GM19023 (cell line): ENCODE data around the gene GAB4.

Experiments
- ATAC-seq: cut with Tn5 transposase; IDR thresholded peaks from one replicate; pipeline ENCODE4 v1.9.1; 2021; ENCODE audit warnings: mild to moderate bottlenecking, moderate library complexity; ENCODE audit not compliant: unreplicated experiment

The GAB4 gene

DNA sequence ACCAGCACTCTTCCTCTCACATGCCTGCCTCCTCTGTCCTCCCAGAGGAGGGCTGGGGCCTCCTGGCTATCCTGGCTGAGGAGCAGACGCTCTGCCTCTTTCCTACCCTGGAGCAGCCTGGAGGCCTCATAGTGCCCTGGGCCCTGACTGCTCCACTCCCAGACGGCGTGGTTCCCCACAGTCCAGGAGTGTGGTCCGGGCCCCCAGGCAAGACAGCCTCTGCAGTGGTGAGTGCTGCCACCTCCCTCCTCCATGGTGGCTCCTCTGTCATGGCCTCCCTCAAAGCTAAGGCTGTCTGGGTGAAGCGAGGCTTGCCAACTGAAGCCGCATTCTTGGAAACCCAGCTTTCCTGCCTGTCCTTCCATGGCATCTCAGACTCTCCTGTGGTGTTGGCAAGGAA, 19.8 kb downstream of the GAB4 start:
- no peak for ATAC-seq

DNA sequence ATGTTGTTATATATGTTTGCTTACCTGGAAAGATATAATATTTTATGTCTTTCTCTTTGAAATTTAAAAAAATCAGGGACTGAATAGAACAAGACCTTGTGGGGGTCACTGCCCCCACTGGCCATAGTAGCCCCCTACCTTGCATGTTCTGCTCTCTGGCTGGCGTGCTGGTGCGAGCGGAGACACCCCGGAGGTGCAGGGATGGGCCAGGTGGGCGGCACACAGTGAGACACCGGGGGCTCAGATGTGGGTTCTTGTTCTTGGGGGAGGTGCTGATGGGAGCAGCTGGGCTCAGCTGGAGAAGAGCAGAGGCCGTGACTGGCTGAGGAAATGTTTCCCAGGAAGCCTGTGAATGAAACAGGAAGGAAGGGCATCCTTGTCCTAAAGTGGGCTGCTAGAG, 20.2 kb downstream of the GAB4 start:
- no peak for ATAC-seq

DNA sequence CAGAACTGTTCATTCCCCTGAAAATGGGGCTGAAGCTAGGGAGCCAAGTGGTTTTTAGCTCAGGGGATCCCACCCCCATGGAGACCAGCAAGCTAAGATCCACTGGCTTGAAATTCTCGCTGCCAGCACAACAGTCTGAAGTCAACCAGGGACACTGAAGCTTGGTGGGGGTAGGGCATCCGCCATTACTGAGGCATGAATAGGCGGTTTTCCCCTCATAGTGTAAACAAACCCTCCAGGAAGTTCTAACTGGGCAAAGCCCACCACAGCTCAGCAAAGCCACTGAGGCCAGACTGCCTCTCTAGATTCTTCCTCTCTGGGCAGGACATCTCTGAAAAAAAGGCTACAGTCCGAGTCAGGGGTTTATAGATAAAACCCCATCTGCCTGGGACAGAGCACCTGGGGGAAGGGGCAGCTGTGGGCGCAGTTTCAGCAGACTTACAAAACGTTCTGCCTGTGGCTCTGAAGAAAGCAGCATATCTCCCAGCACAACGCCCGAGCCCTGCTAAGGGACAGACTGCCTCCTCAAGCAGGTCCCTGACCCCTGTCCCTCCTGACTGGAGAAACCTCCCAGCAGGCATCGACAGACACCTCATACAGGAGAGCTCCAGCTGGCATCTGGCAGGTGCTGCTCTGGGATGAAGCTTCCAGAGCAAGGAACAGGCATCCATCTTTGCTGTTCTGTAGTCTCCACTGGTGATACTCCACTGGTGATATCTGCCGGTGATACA, 32.7 kb downstream of the GAB4 start:
- ATAC-seq, result no peak

DNA sequence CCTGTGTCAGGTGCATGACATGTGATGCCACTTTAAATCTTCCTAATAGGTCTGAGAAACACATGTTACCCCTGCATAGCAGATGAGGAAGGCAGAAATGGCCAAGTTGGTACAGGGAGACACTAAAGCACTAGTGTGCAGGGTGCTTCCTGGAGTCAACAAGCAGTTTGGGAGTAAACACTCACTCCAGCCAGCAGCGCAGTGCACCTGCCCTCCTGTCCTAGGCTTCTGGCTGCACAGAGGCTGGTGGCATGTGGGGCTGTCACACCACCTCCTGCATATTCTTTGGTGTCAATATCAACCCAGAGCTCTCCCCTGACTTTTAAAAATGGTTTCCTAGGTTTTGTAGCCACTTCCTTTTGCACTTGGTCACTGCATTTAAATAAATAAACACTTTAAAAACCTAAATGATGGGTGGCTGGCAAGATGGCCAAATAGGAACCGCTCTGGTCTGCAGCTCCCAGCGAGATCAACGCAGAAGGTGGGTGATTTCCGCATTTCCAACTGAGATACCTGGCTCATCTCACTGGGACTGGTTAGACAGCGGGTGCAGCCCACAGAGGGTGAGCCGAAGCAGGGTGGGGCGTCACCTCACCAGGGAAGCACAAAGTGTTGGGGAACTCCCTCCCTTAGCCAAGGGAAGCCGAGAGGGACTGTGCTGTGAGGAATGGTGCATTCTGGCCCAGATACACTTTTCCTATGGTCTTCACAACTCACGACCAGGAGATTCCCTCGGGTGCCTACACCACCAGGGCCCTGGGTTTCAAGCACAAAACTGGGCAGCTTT, 33.5 kb downstream of the GAB4 start:
- ATAC-seq, result no peak

DNA sequence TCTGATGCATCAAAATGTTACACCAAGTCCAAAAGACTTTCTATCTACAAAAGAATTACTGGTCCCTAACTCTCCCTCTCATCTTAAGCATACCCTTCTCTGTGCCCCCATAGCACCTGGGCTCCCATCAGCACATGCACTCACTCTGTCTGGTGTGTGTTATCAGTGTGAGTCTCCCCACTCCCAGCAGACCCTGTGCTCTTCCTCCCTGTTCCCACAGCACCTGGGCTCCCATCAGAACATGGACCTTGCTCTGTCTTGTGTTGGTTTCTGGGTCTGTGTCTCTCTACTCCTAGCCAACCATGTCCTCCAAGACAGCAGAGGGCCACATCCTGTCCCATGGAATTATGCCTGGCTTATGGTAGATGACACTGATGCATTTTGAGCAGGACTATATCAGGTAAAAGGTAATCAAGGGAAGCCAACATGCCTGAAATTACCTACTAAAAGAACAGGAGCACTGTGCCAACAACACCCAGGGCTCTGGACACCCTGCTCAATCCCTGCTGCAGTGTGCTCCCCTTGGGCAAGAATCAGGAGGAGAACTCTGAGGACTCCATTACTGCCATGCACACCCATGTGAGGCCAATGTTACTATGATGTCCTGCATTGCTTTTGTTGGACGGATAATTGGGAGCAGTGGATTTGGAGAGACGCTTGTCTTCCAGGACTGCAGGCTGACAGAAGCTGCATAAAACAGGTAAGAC, 34.3 kb downstream of the GAB4 start:
- ATAC-seq, result no peak

DNA sequence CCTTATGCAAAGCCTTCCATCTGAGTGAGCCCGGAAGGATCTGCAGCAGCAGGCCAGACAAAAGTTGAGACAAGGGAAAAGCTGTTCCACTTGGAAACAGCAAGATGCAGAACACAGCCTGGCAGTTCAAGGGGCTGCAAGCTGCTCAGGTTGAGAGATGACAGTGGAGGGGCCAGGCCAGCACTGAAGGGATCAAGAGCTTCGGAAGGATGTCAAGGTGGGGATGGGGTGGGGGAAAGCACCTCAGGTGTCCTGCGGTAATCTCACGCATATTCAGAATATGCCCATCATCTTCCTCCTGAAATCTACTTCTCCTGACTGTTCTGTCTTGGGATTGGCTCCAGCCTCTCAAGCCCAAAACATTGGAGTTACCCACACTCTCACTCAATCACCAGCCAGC, 35.7 kb downstream of the GAB4 start:
- ATAC-seq, result no peak

DNA sequence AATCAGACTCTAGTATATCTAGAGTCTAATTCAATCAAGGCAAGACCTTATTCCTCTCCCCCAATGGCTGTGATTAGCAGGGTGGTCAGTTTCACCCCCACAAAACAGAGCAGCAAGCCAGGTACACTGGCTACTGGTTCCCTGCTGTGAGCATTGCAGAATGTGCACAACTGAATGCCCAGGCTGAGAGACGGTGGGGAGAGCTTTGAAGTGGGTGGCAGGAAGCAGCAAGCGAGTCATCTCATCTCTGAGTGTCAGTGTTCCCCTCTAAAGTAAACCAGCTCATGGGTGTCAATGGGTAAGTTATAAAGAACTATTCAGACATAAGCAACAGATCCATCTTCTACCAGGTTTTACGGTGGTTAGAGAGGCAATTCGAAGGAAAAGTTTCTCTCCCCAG, 37.6 kb downstream of the GAB4 start:
- ATAC-seq, result no peak

DNA sequence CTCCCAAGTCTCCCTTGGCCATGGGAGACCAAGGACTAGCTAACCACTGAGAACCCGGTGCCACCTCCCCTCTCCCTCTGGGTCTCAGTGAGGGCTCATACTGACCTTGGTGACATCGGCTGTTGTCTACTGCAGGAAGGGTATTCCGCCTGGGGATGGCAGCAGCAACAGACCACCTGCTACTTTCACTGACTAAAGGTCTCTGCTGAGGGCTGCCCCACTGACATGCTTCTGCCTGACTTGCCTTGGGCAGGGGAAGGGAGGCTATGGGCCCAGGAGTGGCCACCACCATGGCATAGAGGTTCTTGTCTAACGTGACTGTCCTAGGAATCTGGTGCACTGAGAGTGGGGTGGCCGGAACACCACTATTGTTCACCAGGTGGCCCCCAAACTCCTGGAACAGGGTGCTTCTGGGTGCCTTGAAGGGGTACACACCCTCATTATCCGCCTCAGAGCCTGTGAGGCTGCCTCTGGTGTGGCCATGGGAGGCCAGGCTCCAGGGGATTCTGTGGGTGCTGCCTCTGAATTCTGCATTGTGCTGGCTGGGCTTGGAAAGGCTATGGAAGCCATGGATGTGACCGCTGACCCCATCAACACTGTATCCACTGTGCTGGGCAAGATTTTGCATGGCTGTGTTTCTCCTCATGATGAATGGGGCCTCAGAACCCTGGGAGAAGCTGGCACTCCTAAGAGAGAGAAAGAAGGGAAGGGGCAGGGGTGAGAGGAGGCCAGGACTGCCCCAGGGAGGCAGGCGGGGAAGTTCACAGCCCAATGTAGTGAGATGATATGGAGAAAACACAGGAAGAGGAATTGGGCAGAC, 38.3 kb downstream of the GAB4 start:
- ATAC-seq, result no peak

DNA sequence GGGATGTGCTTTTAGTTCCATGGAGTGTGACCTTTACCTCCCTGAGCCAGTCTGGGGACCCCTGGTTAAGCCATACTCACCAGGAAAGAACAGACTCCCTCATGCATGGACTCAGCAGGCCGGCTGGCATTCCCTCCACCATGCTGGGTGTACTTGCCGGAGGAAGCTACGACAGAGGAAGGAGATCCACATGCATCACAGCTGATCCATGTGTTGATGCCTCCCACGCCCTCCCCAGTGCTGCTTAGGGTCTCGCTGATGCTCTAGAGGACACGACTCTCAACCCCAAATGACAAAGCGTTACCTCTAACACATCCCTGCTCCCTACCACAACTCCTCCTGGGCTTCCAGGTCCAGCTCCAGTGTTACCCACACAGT, 39.8 kb downstream of the GAB4 start:
- ATAC-seq, result no peak

DNA sequence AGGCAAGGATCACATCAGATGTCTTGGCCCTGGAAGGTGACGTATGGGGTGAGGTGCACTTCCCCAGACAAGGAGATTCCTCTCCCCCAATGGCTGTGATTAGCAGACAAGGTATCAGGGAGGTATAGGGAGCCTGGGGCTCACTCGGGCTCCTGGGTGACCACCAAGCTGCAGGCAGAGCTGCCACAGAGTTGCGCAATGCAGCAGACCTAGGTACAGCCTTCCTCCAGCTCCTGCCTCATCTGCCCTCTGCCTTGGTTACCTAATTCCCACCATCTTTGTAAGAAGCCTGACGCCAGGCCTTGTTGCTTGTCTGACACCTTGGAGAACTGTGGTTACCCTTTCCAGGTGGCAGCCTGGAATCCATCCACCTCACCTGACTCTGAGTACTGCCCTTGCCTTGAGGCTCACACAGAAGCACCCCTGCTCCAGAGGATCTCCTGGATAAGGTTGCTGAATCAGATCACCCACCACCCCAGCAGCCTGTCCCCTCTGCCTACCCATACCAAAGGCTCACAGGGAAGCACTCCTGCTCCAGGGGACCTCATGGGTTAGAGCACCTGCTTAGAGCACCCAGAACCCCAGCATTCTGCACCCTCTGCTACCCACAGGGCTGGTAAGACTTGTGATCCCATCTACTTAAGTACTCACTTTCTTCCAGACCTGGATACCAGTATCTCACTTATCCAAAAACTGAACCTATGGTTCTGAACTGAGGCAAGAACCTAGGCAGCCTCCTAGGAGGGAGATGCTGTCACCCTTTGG, 40.4 kb downstream of the GAB4 start:
- no peak for ATAC-seq

DNA sequence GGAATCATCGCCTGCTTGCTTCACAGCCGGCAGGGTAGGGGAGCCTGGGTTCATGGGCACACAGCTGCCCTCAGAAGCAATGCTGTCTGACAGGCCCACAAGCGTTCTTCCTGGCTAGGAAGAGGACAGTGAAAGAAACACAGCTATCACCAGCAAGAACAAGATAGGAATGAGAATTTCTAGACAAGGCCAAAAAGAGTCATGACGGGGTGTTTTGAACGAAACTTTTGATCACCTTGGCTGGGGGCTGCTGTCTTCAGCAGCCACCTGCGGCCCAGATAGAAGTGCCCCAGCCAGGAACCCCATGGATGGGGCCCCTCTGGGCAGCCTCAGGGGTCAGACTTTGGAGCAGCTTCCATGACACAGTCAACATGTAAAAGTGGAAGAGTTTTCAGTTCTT, 41.8 kb downstream of the GAB4 start:
- ATAC-seq, result no peak

DNA sequence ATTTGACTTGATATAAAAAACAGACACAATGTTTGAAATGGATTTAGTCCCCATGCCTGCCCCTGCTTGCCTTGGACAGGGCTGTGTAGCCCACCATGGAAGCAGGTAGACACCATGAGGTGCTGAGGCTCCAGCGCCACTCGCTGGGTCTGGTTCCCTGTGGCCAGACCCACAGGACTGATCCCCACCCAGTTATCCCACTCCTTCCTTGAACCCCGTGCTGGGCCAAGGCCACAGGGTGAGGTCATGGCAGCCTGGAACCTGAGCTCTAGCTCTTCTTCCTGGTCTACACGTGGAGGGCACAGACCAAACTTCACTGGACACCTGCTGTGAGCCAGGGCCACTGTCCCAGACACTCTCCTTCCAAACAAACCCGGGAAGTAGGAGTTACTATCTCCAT, 42.5 kb downstream of the GAB4 start:
- ATAC-seq, result no peak

DNA sequence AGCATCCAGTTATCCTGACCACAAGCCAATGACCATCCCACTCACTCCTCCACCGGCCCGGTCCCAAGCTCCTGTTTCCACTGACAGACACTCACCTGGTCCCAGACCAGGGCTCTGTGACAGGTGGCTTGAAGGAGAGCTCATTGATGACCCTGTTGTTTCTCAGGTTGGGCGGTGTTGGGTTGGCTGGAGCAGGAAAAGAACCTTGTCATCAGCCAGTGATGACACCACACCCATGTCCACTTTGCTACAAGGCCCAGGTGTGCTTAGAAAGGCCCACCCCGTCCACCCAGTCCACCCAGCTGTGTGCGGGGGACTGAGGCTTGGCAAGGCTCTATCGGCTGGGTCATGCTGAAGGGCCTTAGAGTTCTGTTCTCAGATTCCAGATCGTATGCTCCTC, 42.9 kb downstream of the GAB4 start:
- ATAC-seq, result no peak

DNA sequence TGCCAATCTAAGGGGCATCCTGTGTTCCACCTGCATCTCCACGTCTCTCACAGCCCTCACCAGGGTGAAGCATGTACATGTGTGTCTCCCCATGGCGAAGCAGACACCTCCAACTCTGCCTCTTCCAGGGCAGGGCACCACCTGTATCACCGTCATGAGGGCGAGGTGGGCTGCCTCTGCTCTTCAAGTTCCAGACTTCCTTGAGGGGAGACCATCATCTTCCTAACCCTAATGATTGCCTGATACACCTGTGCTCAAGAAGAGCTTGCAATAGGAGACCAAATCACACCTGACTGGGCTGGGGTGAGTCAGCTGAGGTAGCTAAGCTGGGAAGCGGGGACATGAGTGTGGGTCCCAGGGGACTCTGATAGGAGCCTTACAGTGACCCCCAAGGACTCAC, 43.7 kb downstream of the GAB4 start:
- no peak for ATAC-seq

DNA sequence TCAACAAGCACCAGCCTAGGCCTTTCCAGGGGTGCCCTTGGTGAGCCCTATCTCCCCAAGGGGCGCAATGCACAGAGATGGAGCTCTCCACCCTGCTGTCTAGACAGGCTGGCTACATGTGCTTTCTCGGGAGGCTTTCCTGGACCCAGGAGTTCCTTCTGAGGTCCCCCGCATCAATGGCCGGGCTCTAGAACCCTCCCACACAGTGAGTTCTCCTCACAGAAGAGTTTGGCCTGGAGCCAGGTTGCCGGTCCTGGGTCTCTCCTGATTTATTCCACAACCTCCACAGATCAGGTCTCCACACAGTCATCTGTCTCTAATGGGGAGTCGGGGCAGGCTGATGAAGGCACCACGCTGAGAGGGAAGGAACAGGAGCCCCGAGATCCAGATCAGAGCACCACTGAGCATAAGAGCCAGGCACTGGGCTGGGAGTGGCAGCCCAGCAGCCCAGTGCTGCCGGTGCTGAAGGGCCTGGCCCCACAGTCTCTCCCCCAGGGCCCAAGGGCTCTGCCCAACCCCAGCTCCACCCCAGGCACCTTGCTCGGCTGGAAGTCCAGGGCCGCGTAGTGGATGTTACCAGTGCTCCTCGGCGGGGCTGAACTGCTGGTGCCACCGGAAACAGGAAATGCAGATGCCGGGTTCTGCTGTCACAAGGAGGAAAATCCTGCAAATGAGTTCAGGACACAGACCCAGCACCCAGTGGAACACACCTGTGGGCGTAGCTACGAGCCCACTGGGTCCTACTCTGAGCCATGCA, 44.7 kb downstream of the GAB4 start:
- no peak for ATAC-seq

DNA sequence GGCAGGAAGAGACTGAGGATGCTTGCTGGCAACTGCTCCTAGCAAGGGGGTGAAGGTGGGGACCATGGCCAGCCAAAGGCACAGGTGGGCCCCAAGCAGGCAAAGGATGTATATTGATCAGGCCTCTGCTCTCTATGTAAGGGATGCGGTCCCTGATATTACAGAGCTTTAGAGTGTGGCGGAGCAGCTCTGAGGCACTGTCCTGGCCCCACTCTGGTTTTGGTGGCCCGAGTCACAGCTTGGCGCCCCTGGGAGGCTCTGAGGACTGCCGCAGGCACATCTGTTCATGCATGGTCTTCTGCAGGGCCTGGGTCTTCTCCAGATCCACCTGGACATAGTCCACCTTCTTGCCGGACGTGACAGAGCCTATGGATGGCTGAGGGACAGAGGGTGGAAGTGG, 45.5 kb downstream of the GAB4 start:
- no peak for ATAC-seq

DNA sequence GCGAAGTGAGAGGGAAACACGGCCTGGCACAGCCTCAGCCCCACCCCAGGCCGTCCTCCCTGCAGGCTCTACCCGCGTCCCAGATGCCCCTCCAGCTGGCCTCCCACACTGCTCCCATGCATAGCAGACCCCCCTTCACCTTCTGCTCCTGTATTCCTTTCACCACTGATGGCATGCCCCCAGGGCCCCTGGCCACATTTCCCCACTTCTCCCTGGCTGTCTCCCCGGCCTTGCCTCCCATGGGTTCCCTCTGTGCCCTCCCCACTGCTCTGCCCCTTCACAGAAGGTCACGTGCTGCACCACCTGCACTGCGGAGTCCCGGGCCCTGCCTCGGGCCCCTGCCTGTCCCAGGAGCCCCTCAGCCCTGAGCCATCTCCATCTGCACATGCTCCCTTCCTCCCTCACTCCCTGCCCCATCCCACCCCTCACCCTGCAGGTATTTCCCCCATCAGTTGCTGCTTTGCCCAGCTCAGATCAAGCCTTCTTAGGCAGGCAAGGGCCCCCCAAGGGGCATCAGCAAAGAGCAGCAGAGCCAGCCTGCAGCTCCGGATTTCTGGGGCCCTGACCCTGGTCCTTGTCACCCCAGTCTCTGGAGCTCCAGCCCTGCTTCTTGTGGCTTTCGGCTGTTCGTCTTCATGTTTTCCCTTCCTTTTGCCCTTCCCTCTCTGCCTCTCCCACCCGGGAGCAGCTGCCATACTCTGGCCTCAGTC, 46.4 kb downstream of the GAB4 start:
- no peak for ATAC-seq

DNA sequence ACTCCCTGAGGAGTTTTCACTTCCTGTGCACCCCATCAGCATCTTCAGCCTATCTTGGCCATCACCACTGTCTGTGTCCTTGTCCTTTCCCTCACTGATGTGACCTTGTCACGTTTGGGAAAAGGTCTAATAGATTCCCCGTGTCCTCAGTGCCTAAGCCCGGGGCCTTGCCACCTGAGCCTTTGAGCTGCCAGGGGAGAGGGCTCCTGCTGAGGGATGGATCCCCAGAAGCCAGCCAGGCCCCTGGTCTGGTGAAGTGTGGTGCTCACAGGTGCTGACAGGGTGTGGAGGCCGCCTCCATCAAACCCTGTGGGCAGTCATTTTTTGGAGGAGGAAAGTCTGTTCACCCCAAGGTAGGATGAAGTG, 47.2 kb downstream of the GAB4 start:
- no peak for ATAC-seq

DNA sequence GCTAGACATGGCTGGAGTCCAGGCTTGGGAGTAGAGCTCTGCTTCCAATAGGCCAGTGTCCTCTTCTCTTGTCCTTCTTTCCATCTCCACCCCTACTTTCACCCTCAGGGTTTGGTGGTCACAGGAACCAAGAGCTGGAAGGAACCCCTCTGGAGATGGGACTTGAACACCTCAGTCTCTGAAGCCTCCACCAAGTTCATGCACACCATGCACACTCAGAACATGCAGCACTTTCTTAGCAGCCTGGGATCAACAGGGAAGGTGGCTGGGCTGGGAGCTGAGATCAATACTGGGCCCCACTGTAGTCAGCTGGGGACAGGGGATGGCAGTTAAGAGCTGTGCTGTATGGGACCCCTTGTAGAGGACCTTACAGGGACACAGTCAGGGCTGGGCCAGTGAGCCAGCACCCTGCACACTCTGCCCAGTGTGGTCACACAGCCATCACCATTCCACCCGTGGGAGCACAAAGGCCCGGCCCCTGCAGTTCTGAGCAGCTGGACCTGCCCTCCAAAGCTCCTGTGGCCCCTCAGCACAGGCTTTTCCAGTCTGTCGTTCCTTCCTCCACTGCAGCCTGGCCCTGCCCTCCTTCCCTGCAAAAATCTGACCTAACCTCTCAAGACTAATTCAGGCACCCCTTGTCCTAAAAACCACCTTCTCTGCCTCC, 47.7 kb downstream of the GAB4 start:
- no peak for ATAC-seq
